Measurements from ENCODE around the gene STX10.
A peak's percentile ranks its signal among the peaks of the same experiment; 100 is the strongest.

The STX10 gene

GRCh38 chr19:13118424-13119193 is 31.6 kb downstream of the STX10 start:
- DNase-seq: no peak

- no peak for DNase-seq
Measured at GRCh38 chr19:13117772-13118423, 32.3 kb downstream of the STX10 start, which contains the start of gene NACC1. TSS of gene NACC1 (plus strand) at chr19:13118264. CDS start at chr19:13135208, 16,944 bp downstream.

- no peak for DNase-seq
Measured at GRCh38 chr19:13117176-13117771, 32.9 kb downstream of the STX10 start.

GRCh38 chr19:13116282-13117175 is 33.6 kb downstream of the STX10 start, which contains the start of gene TRMT1:
TSS of gene TRMT1 (minus strand) at chr19:13116740. CDS start at chr19:13116399, 341 bp downstream.
- DNase-seq: peak; percentile 37

GRCh38 chr19:13115936-13116281 is 34.3 kb downstream of the STX10 start:
- DNase-seq: no peak

- DNase-seq: no peak
Measured at GRCh38 chr19:13112555-13112954, 37.6 kb downstream of the STX10 start.

- no peak for DNase-seq
Measured at GRCh38 chr19:13110099-13110610, 40.0 kb downstream of the STX10 start.

GRCh38 chr19:13109361-13110098 is 40.6 kb downstream of the STX10 start:
- no peak for DNase-seq

GRCh38 chr19:13104848-13105711 is 45.1 kb downstream of the STX10 start:
- DNase-seq: no peak

GRCh38 chr19:13104360-13104847 is 45.8 kb downstream of the STX10 start:
- DNase-seq: no peak

- DNase-seq: no peak
Measured at GRCh38 chr19:13103581-13104359, 46.4 kb downstream of the STX10 start.

- DNase-seq: no peak
Measured at GRCh38 chr19:13102666-13103580, 47.3 kb downstream of the STX10 start, which contains the start of gene LYL1. TSS of gene LYL1 (minus strand) at chr19:13102858. CDS start at chr19:13101171, 1,687 bp downstream.

GRCh38 chr19:13102416-13102665 is 47.8 kb downstream of the STX10 start:
- DNase-seq: no peak

- DNase-seq: no peak
Measured at GRCh38 chr19:13101590-13102415, 48.4 kb downstream of the STX10 start.

GRCh38 chr19:13100841-13101589 is 49.2 kb downstream of the STX10 start:
- DNase-seq: no peak

GRCh38 chr19:13100031-13100588 is 50.1 kb downstream of the STX10 start:
- DNase-seq: no peak
